Neuronal stem cell (in vitro differentiated cells): ENCODE measurements around the gene PATJ.

Experiments used
- DNase-seq: peaks from one replicate; pipeline ENCODE4 v3.0.0-alpha.2; 2013; ENCODE audit warnings: low spot score
- H2AFZ ChIP-seq: one replicate; pipeline ENCODE4 v1.6.1; 2013; ENCODE audit warnings: mild to moderate bottlenecking, low read length, inconsistent platforms
- H2AK5ac ChIP-seq: 2 replicates; pipeline ENCODE4 v1.6.1; 2013; ENCODE audit warnings: low read depth, mild to moderate bottlenecking, inconsistent platforms, low read length, moderate library complexity, mixed read lengths
- H2BK120ac ChIP-seq: 2 replicates; pipeline ENCODE4 v1.6.1; 2013; ENCODE audit warnings: low read depth, mild to moderate bottlenecking, inconsistent platforms, low read length, moderate library complexity, mixed read lengths
- H2BK12ac ChIP-seq: one replicate; pipeline ENCODE4 v1.6.1; 2013; ENCODE audit warnings: low read length, inconsistent platforms
- H2BK15ac ChIP-seq: 2 replicates; pipeline ENCODE4 v1.6.1; 2013; ENCODE audit warnings: mild to moderate bottlenecking, low read length, inconsistent platforms, mixed read lengths
- H2BK5ac ChIP-seq: one replicate; pipeline ENCODE4 v1.6.1; 2013; ENCODE audit warnings: inconsistent platforms, mild to moderate bottlenecking, low read length, moderate library complexity
- H3K14ac ChIP-seq: one replicate; pipeline ENCODE4 v1.6.1; 2013; ENCODE audit warnings: low read length, inconsistent platforms
- H3K18ac ChIP-seq: 2 replicates; pipeline ENCODE4 v1.6.1; 2013; ENCODE audit warnings: low read length, inconsistent platforms
- H3K23ac ChIP-seq: 2 replicates; pipeline ENCODE4 v1.6.1; 2013; ENCODE audit warnings: low read depth, mild to moderate bottlenecking, mixed read lengths, low read length, inconsistent platforms; ENCODE audit not compliant: poor library complexity
- H3K27ac ChIP-seq: replicated peaks from 3 replicates; pipeline ENCODE4 v1.5.1; 2013; ENCODE audit warnings: low read length, inconsistent platforms
- H3K27me3 ChIP-seq, 3 experiments: 2 replicates each; pipeline ENCODE4 v1.6.1; 2013; ENCODE audit warnings: low read length in 3 of 3, mild to moderate bottlenecking in 2 of 3, inconsistent platforms in 1 of 3, low read depth in 1 of 3, mixed read lengths in 1 of 3, moderate library complexity in 1 of 3; ENCODE audit not compliant: control insufficient read depth in 3 of 3, insufficient read depth in 3 of 3
- H3K36me3 ChIP-seq, 2 donors: replicated peaks in 1 of 2; 2 replicates each; pipeline ENCODE4 v1.6.1; 2013; ENCODE audit warnings: low read length in 2 of 2; ENCODE audit not compliant: control insufficient read depth in 2 of 2, insufficient read depth in 2 of 2
- H3K4ac ChIP-seq: 2 replicates; pipeline ENCODE4 v1.6.1; 2013; ENCODE audit warnings: inconsistent platforms, mild to moderate bottlenecking, low read length, moderate library complexity
- H3K4me1 ChIP-seq, 2 donors: 1 replicate in 1 of 2; 2 replicates in 1 of 2; pipeline ENCODE4 v1.6.1; 2013; ENCODE audit warnings: low read length in 2 of 2, low read depth in 1 of 2; ENCODE audit not compliant: control insufficient read depth in 2 of 2, insufficient read depth in 1 of 2
- H3K4me2 ChIP-seq: one replicate; pipeline ENCODE4 v1.6.1; 2013; ENCODE audit warnings: mild to moderate bottlenecking, low read length, inconsistent platforms; ENCODE audit not compliant: insufficient read depth, poor library complexity, severe bottlenecking
- H3K4me3 ChIP-seq, 2 donors: 2 replicates each; pipeline ENCODE4 v1.5.1; 2013; ENCODE audit warnings: low read length in 2 of 2, mild to moderate bottlenecking in 2 of 2, inconsistent platforms in 1 of 2, moderate library complexity in 1 of 2
- H3K79me1 ChIP-seq: one replicate; pipeline ENCODE4 v1.6.1; 2013; ENCODE audit warnings: low read depth, mild to moderate bottlenecking, inconsistent platforms, low read length, moderate library complexity
- H3K9ac ChIP-seq: one replicate; pipeline ENCODE4 v1.6.1; 2013; ENCODE audit warnings: mild to moderate bottlenecking, low read depth, low read length, inconsistent platforms; ENCODE audit not compliant: poor library complexity
- H3K9me3 ChIP-seq, 2 donors: replicated peaks in 1 of 2; 2 replicates each; pipeline versions ENCODE3 to v1.6.1; 2013; ENCODE audit warnings: low read length in 2 of 2, mild to moderate bottlenecking in 2 of 2, inconsistent platforms in 1 of 2, low read depth in 1 of 2, mixed read lengths in 1 of 2, moderate library complexity in 1 of 2; ENCODE audit not compliant: control insufficient read depth in 2 of 2, insufficient read depth in 1 of 2
- H4K8ac ChIP-seq: one replicate; pipeline ENCODE4 v1.6.1; 2013; ENCODE audit warnings: low read depth, mild to moderate bottlenecking, inconsistent platforms, low read length, moderate library complexity
- H4K91ac ChIP-seq: one replicate; pipeline ENCODE4 v1.6.1; 2013; ENCODE audit warnings: low read length, low read depth, mild to moderate bottlenecking, inconsistent platforms; ENCODE audit not compliant: poor library complexity
- WGBS, 2 donors: extraction: QIAGEN DNeasy Blood & Tissue Kit; methylation state at CpG; one replicate each; pipeline ENCODE4 v1.1.7; 2013; ENCODE audit warnings: missing lambda C conversion rate in 2 of 2, mixed read lengths in 1 of 2; ENCODE audit not compliant: insufficient read length in 2 of 2, insufficient replicate concordance in 1 of 2; ENCODE audit errors: extremely low coverage in 2 of 2; 5-methylcytosine and 5-hydroxymethylcytosine counted together

The PATJ gene

GRCh38 chr1:62046927-62047326, 304.6 kb downstream of the PATJ start:
- Histone ChIP-seq H3K18ac (no peak overlapping the region), H2BK5ac (no peak overlapping the region)
- WGBS, 2 donors = no CpG with 5 or more reads among the region's 7 CpGs

GRCh38 chr1:62050165-62050564, 307.9 kb downstream of the PATJ start:
- WGBS, 2 donors = no CpG with 5 or more reads among the region's 3 CpGs

More at GRCh38 chr1:62046927-62047326, 304.6 kb downstream of the PATJ start:
- H3K4me3 ChIP-seq = no peak overlapping the region
- no peak overlapping the region for H3K14ac ChIP-seq
- H3K36me3 ChIP-seq = no peaks in the 10 kb centered on the region
- no peak overlapping the region for H2BK15ac ChIP-seq
- H4K8ac ChIP-seq = no peak overlapping the region
- H4K91ac ChIP-seq = no peak overlapping the region
- no peak overlapping the region for H3K27ac ChIP-seq
- no peaks in the 10 kb centered on the region for H3K9me3 ChIP-seq
- H3K27me3 ChIP-seq = no peaks in the 10 kb centered on the region
- H3K4me2 ChIP-seq = no peak overlapping the region
- H3K23ac ChIP-seq = no peak overlapping the region
- no peak overlapping the region for H2AFZ ChIP-seq
- H3K9ac ChIP-seq = no peak overlapping the region
- DNase-seq = no peak
- no peak overlapping the region for H2BK120ac ChIP-seq
- H3K79me1 ChIP-seq = no peaks in the 10 kb centered on the region
- no peak overlapping the region for H2BK12ac ChIP-seq
- no peak overlapping the region for H3K4ac ChIP-seq
- no peak overlapping the region for H2AK5ac ChIP-seq
- no peaks in the 10 kb centered on the region for H3K4me1 ChIP-seq

GRCh38 chr1:62052946-62053345, 310.7 kb downstream of the PATJ start:
- Histone ChIP-seq H3K9me3 (no peaks in the 10 kb centered on the region), H3K4me1 (no peaks in the 10 kb centered on the region), H4K8ac (no peak overlapping the region), H2BK15ac (no peak overlapping the region), H3K79me1 (no peaks in the 10 kb centered on the region), H3K18ac (no peak overlapping the region), H2BK12ac (no peak overlapping the region), H2AFZ (no peak overlapping the region), H2AK5ac (no peak overlapping the region), H3K4me2 (no peak overlapping the region), H2BK120ac (no peak overlapping the region), H3K36me3 (no peaks in the 10 kb centered on the region), H3K14ac (no peak overlapping the region), H3K23ac (no peak overlapping the region), H3K27ac (no peak overlapping the region), H4K91ac (no peak overlapping the region), H2BK5ac (no peak overlapping the region), H3K4ac (no peak overlapping the region), H3K27me3 (no peaks in the 10 kb centered on the region), H3K4me3 (no peak overlapping the region), H3K9ac (no peak overlapping the region)
- no peak for DNase-seq

More at GRCh38 chr1:62050165-62050564, 307.9 kb downstream of the PATJ start:
- Histone ChIP-seq H3K4me3 (no peak overlapping the region), H2AK5ac (no peak overlapping the region), H4K8ac (no peak overlapping the region), H2BK12ac (no peak overlapping the region), H3K9me3 (no peaks in the 10 kb centered on the region), H3K18ac (no peak overlapping the region), H3K27ac (no peak overlapping the region), H3K4me2 (no peak overlapping the region), H2BK5ac (no peak overlapping the region), H3K4me1 (no peaks in the 10 kb centered on the region), H3K79me1 (no peaks in the 10 kb centered on the region), H3K14ac (no peak overlapping the region), H2AFZ (no peak overlapping the region), H3K23ac (no peak overlapping the region), H4K91ac (no peak overlapping the region), H3K4ac (no peak overlapping the region), H2BK15ac (no peak overlapping the region), H3K27me3 (no peaks in the 10 kb centered on the region), H3K36me3 (no peaks in the 10 kb centered on the region), H3K9ac (no peak overlapping the region), H2BK120ac (no peak overlapping the region)
- no peak for DNase-seq

- H3K9me3 ChIP-seq = no peaks in the 10 kb centered on the region
- H3K4me2 ChIP-seq = no peak overlapping the region
- DNase-seq = no peak
- H3K27ac ChIP-seq = no peak overlapping the region
- no peak overlapping the region for H2BK5ac ChIP-seq
- no peak overlapping the region for H4K8ac ChIP-seq
- H3K79me1 ChIP-seq = no peaks in the 10 kb centered on the region
- no peak overlapping the region for H3K9ac ChIP-seq
- no peak overlapping the region for H3K18ac ChIP-seq
- no peak overlapping the region for H3K14ac ChIP-seq
- no peak overlapping the region for H2AFZ ChIP-seq
- H2BK12ac ChIP-seq = no peak overlapping the region
- H3K4ac ChIP-seq = no peak overlapping the region
- no peak overlapping the region for H3K4me3 ChIP-seq
- no peak overlapping the region for H2BK15ac ChIP-seq
- no peak overlapping the region for H2BK120ac ChIP-seq
- peaks cover 0 to 2% of the 10 kb centered on the region in 2 donors for H3K4me1 ChIP-seq
- WGBS, 2 donors = no CpG with 5 or more reads among the region's 1 CpG
- H4K91ac ChIP-seq = no peak overlapping the region
- H3K36me3 ChIP-seq = no peaks in the 10 kb centered on the region
- H3K27me3 ChIP-seq = no peaks in the 10 kb centered on the region
- H2AK5ac ChIP-seq = no peak overlapping the region
- H3K23ac ChIP-seq = no peak overlapping the region
These were observed 311.9 kb downstream of the PATJ start for GRCh38 chr1:62054188-62054587.
